HEK293 (cell line): ENCODE measurements around the gene JOSD1.

Source experiments
- BCL11B ChIP-seq: fragments of 450-650 bp; formaldehyde crosslinking; IDR thresholded peaks from 2 replicates; pipeline ENCODE4 v1.5.1; 2016; ENCODE audit warnings: low read depth, missing biosample characterization, missing genetic modification characterization
- GLIS2 ChIP-seq: fragments of 450-650 bp; formaldehyde crosslinking; IDR thresholded peaks from 2 replicates; pipeline ENCODE4 v1.5.1; 2016; ENCODE audit warnings: missing biosample characterization, missing genetic modification characterization
- HOXD13 ChIP-seq: sonication (generic); formaldehyde crosslinking; IDR thresholded peaks from 2 replicates; pipeline ENCODE4 v1.8.0; 2022; ENCODE audit warnings: missing genetic modification reagents, borderline replicate concordance
- KLF10 ChIP-seq: fragments of 450-650 bp; IDR thresholded peaks from 2 replicates; pipeline ENCODE4 v1.5.1; 2018; ENCODE audit warnings: missing biosample characterization, mild to moderate bottlenecking, missing genetic modification characterization
- OVOL3 ChIP-seq: fragments of 450-650 bp; formaldehyde crosslinking; IDR thresholded peaks from 2 replicates; pipeline ENCODE4 v1.5.1; 2016; ENCODE audit warnings: missing biosample characterization, missing genetic modification characterization
- PRDM1 ChIP-seq: fragments of 450-650 bp; formaldehyde crosslinking; IDR thresholded peaks from 2 replicates; pipeline ENCODE4; 2016; ENCODE audit warnings: missing biosample characterization, missing genetic modification characterization
- ZIC2 ChIP-seq: fragments of 450-650 bp; formaldehyde crosslinking; IDR thresholded peaks from 2 replicates; pipeline ENCODE4 v1.5.1; 2016; ENCODE audit warnings: missing biosample characterization, missing genetic modification characterization
- ZNF16 ChIP-seq: fragments of 450-650 bp; formaldehyde crosslinking; IDR thresholded peaks from 2 replicates; pipeline ENCODE4 v1.5.1; 2016; ENCODE audit warnings: low read depth, missing biosample characterization, missing genetic modification characterization
- ZNF202 ChIP-seq: fragments of 450-650 bp; formaldehyde crosslinking; IDR thresholded peaks from 2 replicates; pipeline ENCODE4 v1.5.1; 2016; ENCODE audit warnings: missing biosample characterization, missing genetic modification characterization, borderline replicate concordance
- ZNF211 ChIP-seq: fragments of 450-650 bp; formaldehyde crosslinking; IDR thresholded peaks from 2 replicates; pipeline ENCODE4 v1.5.1; 2016; ENCODE audit warnings: low read depth, missing biosample characterization, missing genetic modification characterization
- ZNF280C ChIP-seq: fragments of 450-650 bp; formaldehyde crosslinking; IDR thresholded peaks from 2 replicates; pipeline ENCODE4 v1.5.1; 2016; ENCODE audit warnings: missing biosample characterization, missing genetic modification characterization
- ZNF280D ChIP-seq: fragments of 450-650 bp; formaldehyde crosslinking; IDR thresholded peaks from 2 replicates; pipeline ENCODE4 v1.5.1; 2016; ENCODE audit warnings: missing biosample characterization, missing genetic modification characterization
- ZNF302 ChIP-seq: fragments of 450-650 bp; formaldehyde crosslinking; IDR thresholded peaks from 2 replicates; pipeline ENCODE4 v1.5.1; 2016; ENCODE audit warnings: missing biosample characterization, missing genetic modification characterization, low read depth
- ZNF311 ChIP-seq: fragments of 450-650 bp; formaldehyde crosslinking; IDR thresholded peaks from 2 replicates; pipeline ENCODE4 v1.5.1; 2017; ENCODE audit warnings: missing biosample characterization, missing genetic modification characterization, borderline replicate concordance
- ZNF335 ChIP-seq: fragments of 450-650 bp; formaldehyde crosslinking; conservative IDR thresholded peaks from 2 replicates; pipeline ENCODE4 v1.5.1; 2016; ENCODE audit warnings: missing biosample characterization, missing genetic modification characterization
- ZNF341 ChIP-seq: fragments of 450-650 bp; formaldehyde crosslinking; IDR thresholded peaks from 2 replicates; pipeline ENCODE4; 2016; ENCODE audit warnings: low read depth, missing biosample characterization, missing genetic modification characterization
- ZNF366 ChIP-seq: fragments of 450-650 bp; formaldehyde crosslinking; conservative IDR thresholded peaks from 2 replicates; pipeline ENCODE4 v1.5.1; 2016; ENCODE audit warnings: missing biosample characterization, missing genetic modification characterization
- ZNF416 ChIP-seq: fragments of 450-650 bp; formaldehyde crosslinking; IDR thresholded peaks from 2 replicates; pipeline ENCODE4 v1.5.1; 2016; ENCODE audit warnings: missing biosample characterization, missing genetic modification characterization
- ZNF433 ChIP-seq: fragments of 450-650 bp; formaldehyde crosslinking; IDR thresholded peaks from 2 replicates; pipeline ENCODE4 v1.5.1; 2016; ENCODE audit warnings: missing biosample characterization, missing genetic modification characterization, low read depth
- ZNF473 ChIP-seq: fragments of 450-650 bp; formaldehyde crosslinking; IDR thresholded peaks from 2 replicates; pipeline ENCODE4 v1.5.1; 2017; ENCODE audit warnings: missing biosample characterization, missing genetic modification characterization
- ZNF521 ChIP-seq: fragments of 450-650 bp; formaldehyde crosslinking; IDR thresholded peaks from 2 replicates; pipeline ENCODE4 v1.5.1; 2017; ENCODE audit warnings: missing biosample characterization, mild to moderate bottlenecking, missing genetic modification characterization
- ZNF639 ChIP-seq: fragments of 450-650 bp; formaldehyde crosslinking; IDR thresholded peaks from 2 replicates; pipeline ENCODE4 v1.5.1; 2016; ENCODE audit warnings: missing biosample characterization, missing genetic modification characterization
- ZNF670 ChIP-seq: fragments of 450-650 bp; formaldehyde crosslinking; IDR thresholded peaks from 2 replicates; pipeline ENCODE4 v1.5.1; 2016; ENCODE audit warnings: missing biosample characterization, missing genetic modification characterization, low read depth
- ZNF677 ChIP-seq: fragments of 450-650 bp; IDR thresholded peaks from 2 replicates; pipeline ENCODE4 v1.5.0; 2018; ENCODE audit warnings: missing biosample characterization, mild to moderate bottlenecking, missing genetic modification characterization, moderate library complexity
- ZNF747 ChIP-seq: fragments of 450-650 bp; formaldehyde crosslinking; IDR thresholded peaks from 2 replicates; pipeline ENCODE4 v1.5.1; 2016; ENCODE audit warnings: missing biosample characterization, missing genetic modification characterization
- ZNF76 ChIP-seq: fragments of 450-650 bp; formaldehyde crosslinking; IDR thresholded peaks from 2 replicates; pipeline ENCODE4; 2016; ENCODE audit warnings: low read depth, missing biosample characterization, missing genetic modification characterization, borderline replicate concordance
- ZNF777 ChIP-seq: fragments of 450-650 bp; formaldehyde crosslinking; IDR thresholded peaks from 2 replicates; pipeline ENCODE4 v1.5.1; 2017; ENCODE audit warnings: missing biosample characterization, missing genetic modification characterization, borderline replicate concordance
- ZNF791 ChIP-seq: fragments of 450-650 bp; formaldehyde crosslinking; IDR thresholded peaks from 2 replicates; pipeline ENCODE4 v1.5.1; 2016; ENCODE audit warnings: missing biosample characterization, missing genetic modification characterization
- TF ChIP-seq, protein P1 (sequence below): fragments of 450-650 bp; formaldehyde crosslinking; IDR thresholded peaks from 2 replicates; pipeline ENCODE4 v1.5.1; 2016; ENCODE audit warnings: missing biosample characterization, missing genetic modification characterization
- TF ChIP-seq, protein P2 (sequence below): fragments of 450-650 bp; formaldehyde crosslinking; IDR thresholded peaks from 2 replicates; pipeline ENCODE4 v1.5.0; 2017; ENCODE audit warnings: missing biosample characterization, missing genetic modification characterization, borderline replicate concordance

The JOSD1 gene

GRCh38 chr22:38705235-38706100 lies 4.7 kb upstream of the JOSD1 start, which contains the start of gene GTPBP1 (continued):
- TF ChIP-seq ZNF311 (tag by site-specific recombination) (no peak), ZNF202 (tag by site-specific recombination) (no peak), ZNF670 (tag by site-specific recombination) (no peak), ZNF473 (tag by site-specific recombination) (no peak), ZNF335 (tag by site-specific recombination) (peak; percentile 84), ZNF366 (tag by site-specific recombination) (peak; percentile 80; the same call in 1 of the 2 replicates), ZNF280D (no peak), KLF10 (tag by site-specific recombination) (peak; percentile 55), ZNF16 (tag by site-specific recombination) (no peak), ZNF791 (no peak), ZNF639 (tag by site-specific recombination) (no peak), PRDM1 (tag by site-specific recombination) (peak; percentile 69), OVOL3 (no peak), ZNF677 (tag by site-specific recombination) (no peak), BCL11B (tag by site-specific recombination) (no peak), ZNF211 (no peak), ZIC2 (tag by site-specific recombination) (no peak), ZNF341 (no peak; the same call in 1 of the 2 replicates), ZNF521 (no peak), ZNF433 (tag by site-specific recombination) (no peak), ZNF416 (no peak), ZNF280C (no peak), GLIS2 (tag by site-specific recombination) (peak; percentile 66), ZNF302 (tag by site-specific recombination) (no peak), ZNF747 (tag by site-specific recombination) (no peak), HOXD13 (CRISPR knock-in tag) (no peak), ZNF777 (no peak), ZNF76 (tag by site-specific recombination) (no peak; the same call in 1 of the 2 replicates)
- TF ChIP-seq, protein P1, sequence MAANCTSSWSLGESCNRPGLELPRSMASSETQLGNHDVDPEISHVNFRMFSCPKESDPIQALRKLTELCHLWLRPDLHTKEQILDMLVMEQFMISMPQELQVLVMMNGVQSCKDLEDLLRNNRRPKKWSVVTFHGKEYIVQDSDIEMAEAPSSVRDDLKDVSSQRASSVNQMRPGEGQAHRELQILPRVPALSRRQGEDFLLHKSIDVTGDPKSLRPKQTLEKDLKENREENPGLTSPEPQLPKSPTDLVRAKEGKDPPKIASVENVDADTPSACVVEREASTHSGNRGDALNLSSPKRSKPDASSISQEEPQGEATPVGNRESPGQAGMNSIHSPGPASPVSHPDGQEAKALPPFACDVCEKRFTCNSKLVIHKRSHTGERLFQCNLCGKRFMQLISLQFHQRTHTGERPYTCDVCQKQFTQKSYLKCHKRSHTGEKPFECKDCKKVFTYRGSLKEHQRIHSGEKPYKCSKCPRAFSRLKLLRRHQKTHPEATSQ (tag by site-specific recombination) = no peak
- TF ChIP-seq, protein P2, sequence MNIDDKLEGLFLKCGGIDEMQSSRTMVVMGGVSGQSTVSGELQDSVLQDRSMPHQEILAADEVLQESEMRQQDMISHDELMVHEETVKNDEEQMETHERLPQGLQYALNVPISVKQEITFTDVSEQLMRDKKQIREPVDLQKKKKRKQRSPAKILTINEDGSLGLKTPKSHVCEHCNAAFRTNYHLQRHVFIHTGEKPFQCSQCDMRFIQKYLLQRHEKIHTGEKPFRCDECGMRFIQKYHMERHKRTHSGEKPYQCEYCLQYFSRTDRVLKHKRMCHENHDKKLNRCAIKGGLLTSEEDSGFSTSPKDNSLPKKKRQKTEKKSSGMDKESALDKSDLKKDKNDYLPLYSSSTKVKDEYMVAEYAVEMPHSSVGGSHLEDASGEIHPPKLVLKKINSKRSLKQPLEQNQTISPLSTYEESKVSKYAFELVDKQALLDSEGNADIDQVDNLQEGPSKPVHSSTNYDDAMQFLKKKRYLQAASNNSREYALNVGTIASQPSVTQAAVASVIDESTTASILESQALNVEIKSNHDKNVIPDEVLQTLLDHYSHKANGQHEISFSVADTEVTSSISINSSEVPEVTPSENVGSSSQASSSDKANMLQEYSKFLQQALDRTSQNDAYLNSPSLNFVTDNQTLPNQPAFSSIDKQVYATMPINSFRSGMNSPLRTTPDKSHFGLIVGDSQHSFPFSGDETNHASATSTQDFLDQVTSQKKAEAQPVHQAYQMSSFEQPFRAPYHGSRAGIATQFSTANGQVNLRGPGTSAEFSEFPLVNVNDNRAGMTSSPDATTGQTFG (tag by site-specific recombination) = no peak
